GM12878 (cell line): ENCODE results near the gene YTHDC1. TPM values are rescaled to one million over a fixed set of nuclear protein-coding genes. Genes with fewer than 3 reads are reported as not detected.

ENCODE experiments used
- ATAC-seq: fragments of 200-7000 bp; cut with Tn5 transposase; 3 replicates; pipeline ENCODE4 v1.9.1; 2020; ENCODE audit warnings: mild to moderate bottlenecking, moderate library complexity
- Bru-seq: library from RNA; stranded (reverse); fragments of 400-500 nt; gene quantifications from one replicate; lab custom pipeline; 2021; lab: Mats Ljungman, UMichigan
- BruChase-seq, 2 experiments: library from RNA; stranded (reverse); fragments of 400-500 nt; gene quantifications; one replicate each; lab custom pipeline; 2021; lab: Mats Ljungman, UMichigan
- BruUV-seq: library from RNA; stranded (reverse); fragments of 400-500 nt; replicated peaks from 2 replicates; lab custom pipeline; 2021; lab: Mats Ljungman, UMichigan
- CTCF ChIA-PET: fragments of 300-600 bp; sonication (Branson Sonifier 250); formaldehyde crosslinking; extraction: SDS; loops from one replicate; lab custom pipeline; 2021; ENCODE audit warnings: inconsistent platforms; lab: Yijun Ruan, JAX
- POLR2A ChIA-PET: fragments of 350-600 bp; formaldehyde crosslinking; extraction: SDS; loops from one replicate; lab custom pipeline; 2021; ENCODE audit warnings: inconsistent platforms; lab: Charles Lee
- RAD21 ChIA-PET: fragments of 300-600 bp; sonication (Branson Sonifier 250); formaldehyde crosslinking; loops from one replicate; lab custom pipeline; 2023; ENCODE audit warnings: antibody characterized with exemption; ENCODE audit not compliant: unreplicated experiment; lab: Charles Lee
- SMC1A ChIA-PET: fragments of 300-600 bp; sonication (Branson Sonifier 250); formaldehyde crosslinking; loops from one replicate; lab custom pipeline; 2023; ENCODE audit not compliant: unreplicated experiment, uncharacterized antibody; lab: Charles Lee
- DNase-seq: peaks from one replicate; pipeline ENCODE4 v3.0.0-alpha.2; 2011; ENCODE audit warnings: low read depth, low spot score
- FAIRE-seq: peaks from 3 replicates; lab custom pipeline; 2011; peaks lifted over from hg19 to GRCh38; lab: Jason Lieb, UNC
- H2AFZ ChIP-seq: 2 replicates; pipeline ENCODE4 v1.6.0; 2011; ENCODE audit warnings: low read depth, low read length, control low read depth; ENCODE audit not compliant: control insufficient read depth
- H3K27ac ChIP-seq: 2 replicates; pipeline ENCODE4 v1.5.1; 2011; ENCODE audit warnings: control low read depth; ENCODE audit not compliant: control insufficient read depth, insufficient read depth
- H3K27me3 ChIP-seq, 2 experiments: replicated peaks in 1 of 2; 2 replicates each; pipeline versions ENCODE4 v1.6.0 to v1.6.1; 2011; ENCODE audit warnings: low read length in 1 of 2; ENCODE audit not compliant: control insufficient read depth in 2 of 2, insufficient read depth in 2 of 2
- H3K36me3 ChIP-seq, 2 experiments: 2 replicates each; pipeline ENCODE4 v1.5.1; 2011; ENCODE audit warnings: low read length in 1 of 2; ENCODE audit not compliant: control insufficient read depth in 2 of 2, insufficient read depth in 2 of 2
- H3K4me1 ChIP-seq: 2 replicates; pipeline ENCODE4 v1.6.1; 2011; ENCODE audit warnings: mild to moderate bottlenecking, low read length, moderate library complexity, mixed read lengths; ENCODE audit not compliant: control insufficient read depth, insufficient read depth
- H3K4me2 ChIP-seq: 2 replicates; pipeline ENCODE4 v1.6.0; 2011; ENCODE audit warnings: control low read depth; ENCODE audit not compliant: control insufficient read depth, insufficient read depth
- H3K4me3 ChIP-seq: fragments of 200-600 bp; sonication (generic); 2 replicates; pipeline ENCODE4 v1.5.1; 2016
- H3K79me2 ChIP-seq: 2 replicates; pipeline ENCODE4 v1.6.0; 2011; ENCODE audit warnings: low read length; ENCODE audit not compliant: control insufficient read depth, insufficient read depth
- H3K9ac ChIP-seq: 2 replicates; pipeline ENCODE4 v1.8.0; 2011; ENCODE audit warnings: low read length, control low read depth, mixed read lengths; ENCODE audit not compliant: control insufficient read depth, insufficient read depth
- H3K9me3 ChIP-seq: replicated peaks from 3 replicates; pipeline ENCODE4 v1.5.1; 2011; ENCODE audit warnings: mild to moderate bottlenecking, low read length; ENCODE audit not compliant: control insufficient read depth, insufficient read depth
- H4K20me1 ChIP-seq: 2 replicates; pipeline ENCODE4 v1.6.0; 2011; ENCODE audit not compliant: control insufficient read depth, insufficient read depth
- BCL11A ChIP-seq: IDR thresholded peaks from 2 replicates; pipeline ENCODE4 v1.6.1; 2011; ENCODE audit warnings: low read depth, low read length
- BRCA1 ChIP-seq: IDR thresholded peaks from 2 replicates; pipeline ENCODE4 v1.6.1; 2011; ENCODE audit warnings: low read depth, low read length, improper control_type of control experiment
- CEBPZ ChIP-seq: fragments of 150-350 bp; IDR thresholded peaks from 2 replicates; pipeline ENCODE4 v1.6.1; 2016; ENCODE audit warnings: low read depth, low read length
- CREM ChIP-seq: IDR thresholded peaks from 2 replicates; pipeline ENCODE4 v1.6.1; 2014; ENCODE audit warnings: antibody characterized with exemption, low read depth
- IKZF1 ChIP-seq: fragments of 450-650 bp; conservative IDR thresholded peaks from 2 replicates; pipeline ENCODE4 v1.6.1; 2017; ENCODE audit warnings: antibody characterized with exemption, mild to moderate bottlenecking
- IRF5 ChIP-seq: fragments of 450-650 bp; IDR thresholded peaks from 2 replicates; pipeline ENCODE4 v1.6.1; 2017; ENCODE audit warnings: borderline replicate concordance
- MTA2 ChIP-seq: fragments of 450-650 bp; IDR thresholded peaks from 2 replicates; pipeline ENCODE4 v1.6.1; 2016; ENCODE audit warnings: low read depth, mild to moderate bottlenecking, moderate library complexity
- NFIC ChIP-seq: IDR thresholded peaks from 2 replicates; pipeline ENCODE4 v1.6.1; 2012; ENCODE audit warnings: low read depth, mild to moderate bottlenecking, inconsistent platforms, low read length, moderate library complexity
- SREBF2 ChIP-seq: IDR thresholded peaks from 2 replicates; pipeline ENCODE4 v1.6.1; 2012; ENCODE audit warnings: mild to moderate bottlenecking, low read length
- STAT3 ChIP-seq: IDR thresholded peaks from 2 replicates; pipeline ENCODE4 v1.6.1; 2011; ENCODE audit warnings: low read depth, low read length, improper control_type of control experiment
- TAF1 ChIP-seq: IDR thresholded peaks from 2 replicates; pipeline ENCODE4 v1.6.1; 2011; ENCODE audit warnings: mild to moderate bottlenecking, low read depth, low read length, borderline replicate concordance
- ZZZ3 ChIP-seq: IDR thresholded peaks from 2 replicates; pipeline ENCODE4 v1.6.1; 2011; ENCODE audit warnings: low read depth; ENCODE audit not compliant: control insufficient read depth, insufficient read length
- WGBS: methylation state at CpG from one replicate; pipeline ENCODE4 v1.1.6; 2016; ENCODE audit warnings: low lambda C conversion rate; ENCODE audit not compliant: insufficient replicate concordance, insufficient coverage; ENCODE audit errors: missing lambda C conversion rate; 5-methylcytosine and 5-hydroxymethylcytosine counted together
- in situ Hi-C: fragments of 300-500 bp; cut with MboI; formaldehyde crosslinking; loops from 9 replicates; pipeline ENCODE4 v1.14.3; 2018; ENCODE audit warnings: mixed read lengths
- intact Hi-C: fragments of 100-400 bp; cut with micrococcal nuclease; formaldehyde crosslinking; loops from one replicate; pipeline ENCODE4 v1.14.2; 2022; ENCODE audit not compliant: unreplicated experiment
- long read RNA-seq, 2 experiments: library from polyadenylated mRNA; unstranded; transcript quantifications; one replicate each; pipeline ENCODE4 v2.0.0, GENCODE V29; 2019 to 2020
- polyA minus RNA-seq, 3 experiments: library from RNA; depleted of rRNA, polyadenylated mRNA; stranded (reverse); fragments of >200 nt; gene quantifications; 2 replicates each; pipeline ENCODE4 v1.2.3, GENCODE V29; 2011
- polyA plus RNA-seq, 11 experiments: library from polyadenylated mRNA; depleted of rRNA in 4 of 11; unstranded in 6 of 11; stranded (reverse) in 5 of 11; fragments of >200 nt; fragmentation: Nextera tagmentation in 4 of 11; fragmentation: Illumina TruSeq in 1 of 11; extraction: Ambion mirVana in 4 of 11; extraction: Trizol in 1 of 11; gene quantifications; 1 replicate in 1 of 11; 2 replicates in 10 of 11; pipeline versions ENCODE4 v1.2.1 to v1.2.3, GENCODE V29; 2011 to 2016; ENCODE audit warnings: inconsistent platforms in 2 of 11, missing spikeins in 2 of 11, low read depth in 1 of 11
- total RNA-seq, 4 experiments: library from RNA; depleted of rRNA in 3 of 4; stranded (reverse); fragments of >200 nt in 3 of 4; fragmentation: Illumina TruSeq in 1 of 4; extraction: Trizol in 1 of 4; gene quantifications; 2 replicates each; pipeline versions ENCODE4 v1.2.1 to v1.2.3, GENCODE V29; 2013 to 2021

YTHDC1 gene
- 167 and 190 TPM in 2 replicates for total RNA-seq (2013; cell fraction: nucleolus; rRNA removed)
- total RNA-seq (2014; rRNA removed), result 46.0 and 57.5 TPM in 2 replicates
- 65.1 and 66.7 TPM in 2 replicates for total RNA-seq (2014; rRNA removed; fragmentation: Illumina TruSeq; extraction: Trizol)
- 47.4 and 65.6 TPM in 2 replicates for total RNA-seq (2021)
- 32.9 TPM for polyA plus RNA-seq (2011; ENCODE audit: low read depth)
- polyA plus RNA-seq (2011; rRNA removed), result 75.3 and 95.4 TPM in 2 replicates
- polyA plus RNA-seq (2011; cell fraction: cytosol; rRNA removed), result 25.3 and 27.2 TPM in 2 replicates
- 114 and 122 TPM in 2 replicates for polyA plus RNA-seq (2011; cell fraction: nucleus; rRNA removed)
- 60.3 and 62.4 TPM in 2 replicates for polyA plus RNA-seq (2012)
- polyA plus RNA-seq (2014; fragmentation: Illumina TruSeq; extraction: Trizol), result 83.2 and 101 TPM in 2 replicates
- 10 to 100 TPM; 18.7 to 22.7 TPM for polyA plus RNA-seq (2014; fragmentation: Nextera tagmentation; extraction: Ambion mirVana)
- polyA plus RNA-seq (2014; rRNA removed), result 47.2 and 48.9 TPM in 2 replicates
- polyA plus RNA-seq (2016; fragmentation: Nextera tagmentation; extraction: Ambion mirVana), result 10 to 100 TPM; 25.6 to 28.3 TPM
- 35.5 and 67.3 TPM in 2 replicates for polyA minus RNA-seq (2011; rRNA and poly(A)+ RNA removed)
- 11.2 and 13.6 TPM in 2 replicates for polyA minus RNA-seq (2011; cell fraction: cytosol; rRNA and poly(A)+ RNA removed)
- polyA minus RNA-seq (2011; cell fraction: nucleus; rRNA and poly(A)+ RNA removed), result 68.1 and 77.6 TPM in 2 replicates
- percentile 98 among the genes with signal in this experiment for Bru-seq, nascent RNA
- BruChase-seq, experiment 1, labeled RNA remaining after a 6-hour chase, result percentile 93 among the genes with signal in this experiment
- BruChase-seq, experiment 2, labeled RNA remaining after a 2-hour chase, result percentile 97 among the genes with signal in this experiment
- long read RNA-seq, experiment 1, partial matches to known transcripts, result 9 of 9 reads
- long read RNA-seq, experiment 1, other reads (novel, unspliced or antisense), result 0 of 9 reads
- long read RNA-seq, experiment 2, full-length matches to known transcripts, result 1 of 40 reads
- long read RNA-seq, experiment 2, partial matches to known transcripts, result 32 of 40 reads
- long read RNA-seq, experiment 2, other reads (novel, unspliced or antisense), result 7 of 40 reads

GRCh38 chr4:68349649-68350360, at the start of gene YTHDC1:
YTHDC1 (minus strand) TSS chr4:68350090; CDS start chr4:68349753, 337 bp downstream.
- Histone ChIP-seq H4K20me1 (no peaks in the 10 kb centered on the region), H3K9me3 (no peaks in the 10 kb centered on the region; the same call in 2 of the 3 replicates), H3K4me2 (peak within 1 kb of the TSS; percentile 82), H3K27ac (peak within 1 kb of the TSS; percentile 97), H3K27me3 (no peaks in the 10 kb centered on the region), H3K4me1 (no peaks in the 10 kb centered on the region), H3K4me3 (peak within 1 kb of the TSS; percentile 84), H3K79me2 (peaks cover 51% of the 10 kb centered on the region), H2AFZ (peak within 1 kb of the TSS; percentile 99), H3K36me3 (peaks cover 0 to 3% of the 10 kb centered on the region in 2 experiments; a peak in 1 of 4 replicates), H3K9ac (peak within 1 kb of the TSS; percentile 97)
- in situ Hi-C loops, result loop anchor here (10.0 kb wide), 1 partner anchor 645 kb away; the partner anchor contains the start of gene UBA6
- peak; percentile 94 for FAIRE-seq
- intact Hi-C loops, result loop anchor here (5.0 kb wide), 2 partner anchors 648 to 707 kb away; partner anchors contain the start of gene UBA6
- ChIA-PET CTCF (interaction anchor here (0.6 to 0.9 kb wide), 2 partner anchors 8 to 1267 kb away, joined by 3 read pairs; no protein-coding TSS in a partner anchor), SMC1A (interaction anchor here (0.6 to 3.5 kb wide), 2 partner anchors 13 to 430 kb away, joined by 3 to 12 read pairs; no protein-coding TSS in a partner anchor), RAD21 (interaction anchor here (0.7 kb wide), 1 partner anchor 734 kb away, joined by 4 read pairs; no protein-coding TSS in a partner anchor), POLR2A (no interaction called here)
- no TSS peak for BruUV-seq
- WGBS, result 2% methylated on average over 55 of the region's 67 CpGs
- DNase-seq, result peak; percentile 81
- peak; percentile 93 for ATAC-seq
- TF ChIP-seq BCL11A (no peak), CEBPZ (no peak), IKZF1 (peak; percentile 80), CREM (peak; percentile 96), TAF1 (peak; percentile 80; the same call in 1 of the 2 replicates), ZZZ3 (no peak), MTA2 (no peak), IRF5 (no peak), STAT3 (peak; percentile 45; the same call in 1 of the 2 replicates), BRCA1 (no peak), SREBF2 (no peak), NFIC (no peak)
